HEK293 (cell line): ENCODE measurements around the gene GPSM1.

Experiments used
- CTCF ChIA-PET: fragments of 350-600 bp; formaldehyde crosslinking; extraction: SDS; loops from one replicate; lab custom pipeline; 2021; ENCODE audit warnings: antibody characterized with exemption; lab: Yijun Ruan, JAX
- POLR2A ChIA-PET: fragments of 300-600 bp; formaldehyde crosslinking; extraction: SDS; loops from one replicate; lab custom pipeline; 2020; ENCODE audit warnings: antibody characterized with exemption, inconsistent platforms; lab: Yijun Ruan, JAX
- H3K27ac ChIP-seq: fragments of 200-500 bp; sonication (Bioruptor generic); 2 replicates; pipeline ENCODE4 v1.5.1; 2014; ENCODE audit warnings: low read depth, low read length, control low read depth, inconsistent platforms; ENCODE audit errors: extremely low read depth
- H3K36me3 ChIP-seq, 2 experiments: fragments of 200-500 bp in 1 of 2; sonication (Bioruptor generic) in 1 of 2; 1 replicate in 1 of 2; 2 replicates in 1 of 2; pipeline ENCODE4 v1.5.1; 2014 to 2017; ENCODE audit warnings: inconsistent platforms in 2 of 2, low read length in 2 of 2; ENCODE audit not compliant: control insufficient read depth in 2 of 2, insufficient read depth in 1 of 2
- H3K4me1 ChIP-seq: fragments of 200-500 bp; sonication (Bioruptor generic); 2 replicates; pipeline ENCODE4 v1.5.1; 2014; ENCODE audit warnings: mild to moderate bottlenecking, low read length, inconsistent platforms; ENCODE audit not compliant: control insufficient read depth, insufficient read depth
- H3K4me3 ChIP-seq: 2 replicates; pipeline ENCODE4 v1.5.1; 2011; ENCODE audit warnings: low read depth, mild to moderate bottlenecking, control low read depth, low read length, moderate library complexity
- H3K9me3 ChIP-seq: fragments of 200-500 bp; sonication (Bioruptor generic); 2 replicates; pipeline ENCODE4 v1.5.1; 2014; ENCODE audit warnings: low read depth, low read length, inconsistent platforms; ENCODE audit not compliant: control insufficient read depth, insufficient read depth
- GLIS2 ChIP-seq: fragments of 450-650 bp; formaldehyde crosslinking; IDR thresholded peaks from 2 replicates; pipeline ENCODE4 v1.5.1; 2016; ENCODE audit warnings: missing biosample characterization, missing genetic modification characterization
- HIC1 ChIP-seq: fragments of 450-650 bp; formaldehyde crosslinking; IDR thresholded peaks from 2 replicates; pipeline ENCODE4 v1.5.1; 2016; ENCODE audit warnings: missing biosample characterization, missing genetic modification characterization
- KLF1 ChIP-seq: fragments of 450-650 bp; formaldehyde crosslinking; IDR thresholded peaks from 2 replicates; pipeline ENCODE4 v1.5.1; 2016; ENCODE audit warnings: missing biosample characterization, missing genetic modification characterization
- KLF16 ChIP-seq: fragments of 450-650 bp; formaldehyde crosslinking; IDR thresholded peaks from 2 replicates; pipeline ENCODE4 v1.5.1; 2017; ENCODE audit warnings: missing biosample characterization, missing genetic modification characterization
- PATZ1 ChIP-seq: fragments of 450-650 bp; formaldehyde crosslinking; IDR thresholded peaks from 2 replicates; pipeline ENCODE4 v1.5.1; 2016; ENCODE audit warnings: missing biosample characterization, missing genetic modification characterization
- SP7 ChIP-seq: fragments of 450-650 bp; formaldehyde crosslinking; IDR thresholded peaks from 2 replicates; pipeline ENCODE4 v1.5.1; 2016; ENCODE audit warnings: missing biosample characterization, missing genetic modification characterization
- ZBTB26 ChIP-seq: fragments of 450-650 bp; formaldehyde crosslinking; optimal IDR thresholded peaks from 2 replicates; pipeline ENCODE3; 2016; ENCODE audit warnings: missing biosample characterization, mild to moderate bottlenecking, missing genetic modification characterization
- ZFP41 ChIP-seq: fragments of 450-650 bp; formaldehyde crosslinking; IDR thresholded peaks from 2 replicates; pipeline ENCODE4 v1.5.1; 2016; ENCODE audit warnings: missing biosample characterization, missing genetic modification characterization, borderline replicate concordance
- ZIC2 ChIP-seq: fragments of 450-650 bp; formaldehyde crosslinking; IDR thresholded peaks from 2 replicates; pipeline ENCODE4 v1.5.1; 2016; ENCODE audit warnings: missing biosample characterization, missing genetic modification characterization
- ZNF10 ChIP-seq: fragments of 450-650 bp; formaldehyde crosslinking; IDR thresholded peaks from 2 replicates; pipeline ENCODE4 v1.5.1; 2017; ENCODE audit warnings: missing biosample characterization, missing genetic modification characterization
- ZNF112 ChIP-seq: fragments of 450-650 bp; formaldehyde crosslinking; IDR thresholded peaks from 2 replicates; pipeline ENCODE4 v1.5.0; 2017; ENCODE audit warnings: missing biosample characterization, missing genetic modification characterization
- ZNF121 ChIP-seq: fragments of 450-650 bp; formaldehyde crosslinking; IDR thresholded peaks from 2 replicates; pipeline ENCODE4 v1.5.1; 2016; ENCODE audit warnings: missing biosample characterization, missing genetic modification characterization
- ZNF248 ChIP-seq: fragments of 450-650 bp; formaldehyde crosslinking; IDR thresholded peaks from 2 replicates; pipeline ENCODE4 v1.5.1; 2017; ENCODE audit warnings: missing biosample characterization, missing genetic modification characterization
- ZNF335 ChIP-seq: fragments of 450-650 bp; formaldehyde crosslinking; conservative IDR thresholded peaks from 2 replicates; pipeline ENCODE4 v1.5.1; 2016; ENCODE audit warnings: missing biosample characterization, missing genetic modification characterization
- ZNF341 ChIP-seq: fragments of 450-650 bp; formaldehyde crosslinking; IDR thresholded peaks from 2 replicates; pipeline ENCODE4; 2016; ENCODE audit warnings: low read depth, missing biosample characterization, missing genetic modification characterization
- ZNF350 ChIP-seq: fragments of 450-650 bp; formaldehyde crosslinking; IDR thresholded peaks from 2 replicates; pipeline ENCODE4 v1.5.0; 2017; ENCODE audit warnings: missing biosample characterization, mild to moderate bottlenecking, missing genetic modification characterization
- ZNF580 ChIP-seq: fragments of 450-650 bp; formaldehyde crosslinking; IDR thresholded peaks from 2 replicates; pipeline ENCODE4 v1.5.1; 2016; ENCODE audit warnings: missing biosample characterization, missing genetic modification characterization
- ZNF626 ChIP-seq: fragments of 450-650 bp; sonication (Bioruptor Pico); formaldehyde crosslinking; IDR thresholded peaks from 2 replicates; pipeline ENCODE4 v1.5.1; 2018; ENCODE audit warnings: missing biosample characterization, missing genetic modification characterization, inconsistent platforms
- ZXDB ChIP-seq: fragments of 450-650 bp; formaldehyde crosslinking; IDR thresholded peaks from 2 replicates; pipeline ENCODE4 v1.5.1; 2016; ENCODE audit warnings: missing biosample characterization, missing genetic modification characterization

The GPSM1 gene

GRCh38 chr9:136372006-136372405, 44.7 kb downstream of the GPSM1 start (continued):
- TF ChIP-seq ZFP41 (tag by site-specific recombination): no peak
- TF ChIP-seq SP7: no peak
- no peak for TF ChIP-seq ZNF626 (tag by site-specific recombination)

GRCh38 chr9:136372561-136373299, 45.4 kb downstream of the GPSM1 start:
- Histone ChIP-seq H3K4me1 (no peaks in the 10 kb centered on the region), H3K36me3 (peaks cover 0 to 34% of the 10 kb centered on the region in 2 experiments; a peak in 1 of 3 replicates), H3K9me3 (no peaks in the 10 kb centered on the region), H3K4me3 (no peak overlapping the region), H3K27ac (no peak overlapping the region)
- ChIA-PET POLR2A (interaction anchor here (0.6 to 2.7 kb wide), 2 partner anchors 9 to 13 kb away, joined by 4 to 20 read pairs; partner anchors contain the start of gene DNLZ), CTCF (interaction anchor here (0.6 to 2.0 kb wide), 4 partner anchors 10 to 59 kb away, joined by 3 to 10 read pairs (median 6); partner anchors contain the start of gene DNLZ)
- TF ChIP-seq ZNF341: peak; percentile 76
- TF ChIP-seq ZNF335 (tag by site-specific recombination): peak; percentile 41; the same call in 1 of the 2 replicates
- TF ChIP-seq HIC1 (tag by site-specific recombination): peak; percentile 21; the same call in 1 of the 2 replicates
- TF ChIP-seq GLIS2 (tag by site-specific recombination): peak; percentile 65
- no peak for TF ChIP-seq KLF16
- peak; percentile 0 for TF ChIP-seq ZBTB26 (tag by site-specific recombination)
- TF ChIP-seq ZNF350 (tag by site-specific recombination): no peak
- TF ChIP-seq ZNF248 (tag by site-specific recombination): no peak
- TF ChIP-seq ZNF580: no peak
- TF ChIP-seq PATZ1 (tag by site-specific recombination): peak; percentile 47
- TF ChIP-seq ZXDB: no peak
- peak; percentile 47 for TF ChIP-seq ZIC2 (tag by site-specific recombination)
- TF ChIP-seq ZNF112 (tag by site-specific recombination): no peak
- peak; percentile 96 for TF ChIP-seq ZNF121 (tag by site-specific recombination)
- 0 out of 2 replicates have a peak, but pooled peaks have one; percentile 9 for TF ChIP-seq KLF1 (tag by site-specific recombination)
- peak; percentile 84; the same call in 1 of the 2 replicates for TF ChIP-seq ZNF10
